HG03354 (cell line): ENCODE data around the gene CFAP299.
"Not testable (repeated sequence)": the region's sequence is repeated elsewhere in the genome, so short reads cannot be mapped to it uniquely, and the experiment has no call there.

Experiments
- ATAC-seq: cut with Tn5 transposase; IDR thresholded peaks from one replicate; pipeline ENCODE4 v1.9.1; 2021; ENCODE audit warnings: mild to moderate bottlenecking; ENCODE audit not compliant: unreplicated experiment, poor library complexity, severe bottlenecking

CFAP299 gene

GRCh38 chr4:80431203-80431965 is 95.9 kb downstream of the CFAP299 start:
- no peak for ATAC-seq

GRCh38 chr4:80434238-80434637 is 98.7 kb downstream of the CFAP299 start:
- ATAC-seq = peak; percentile 45

GRCh38 chr4:80438016-80438415 is 102.5 kb downstream of the CFAP299 start:
- ATAC-seq = no peak

- ATAC-seq = not testable (repeated sequence)
Measured at GRCh38 chr4:80439294-80440061, 103.9 kb downstream of the CFAP299 start.

- no peak for ATAC-seq
Measured at GRCh38 chr4:80446248-80446647, 110.7 kb downstream of the CFAP299 start.

- no peak for ATAC-seq
Measured at GRCh38 chr4:80446664-80447063, 111.1 kb downstream of the CFAP299 start.

- ATAC-seq = no peak
Measured at GRCh38 chr4:80447493-80447892, 112.0 kb downstream of the CFAP299 start.

GRCh38 chr4:80448056-80448455 is 112.5 kb downstream of the CFAP299 start:
- ATAC-seq = no peak

- no peak for ATAC-seq
Measured at GRCh38 chr4:80452055-80452454, 116.5 kb downstream of the CFAP299 start.

- no peak for ATAC-seq
Measured at GRCh38 chr4:80452768-80453167, 117.2 kb downstream of the CFAP299 start.

- ATAC-seq = no peak
Measured at GRCh38 chr4:80454040-80454439, 118.5 kb downstream of the CFAP299 start.

- no peak for ATAC-seq
Measured at GRCh38 chr4:80454556-80454955, 119.0 kb downstream of the CFAP299 start.

GRCh38 chr4:80459918-80460473 is 124.5 kb downstream of the CFAP299 start:
- ATAC-seq = no peak

- no peak for ATAC-seq
Measured at GRCh38 chr4:80461412-80461811, 125.9 kb downstream of the CFAP299 start.

GRCh38 chr4:80462621-80463091 is 127.1 kb downstream of the CFAP299 start:
- peak; percentile 80 for ATAC-seq

GRCh38 chr4:80463509-80463908 is 128.0 kb downstream of the CFAP299 start:
- ATAC-seq = no peak

- ATAC-seq = no peak
Measured at GRCh38 chr4:80465238-80465637, 129.7 kb downstream of the CFAP299 start.

GRCh38 chr4:80465736-80466135 is 130.2 kb downstream of the CFAP299 start:
- no peak for ATAC-seq

GRCh38 chr4:80466618-80467017 is 131.1 kb downstream of the CFAP299 start:
- no peak for ATAC-seq

- peak; percentile 71 for ATAC-seq
Measured at GRCh38 chr4:80471756-80472155, 136.2 kb downstream of the CFAP299 start.

GRCh38 chr4:80475236-80475635 is 139.7 kb downstream of the CFAP299 start:
- no peak for ATAC-seq
